ENCODE data around the gene RPAP3.

Gene RPAP3

GRCh38 chr12:47709237-47709636 lies 3.4 kb upstream of the RPAP3 start:
- no peak overlapping the region for H3K27ac ChIP-seq
- no peak for TF ChIP-seq CTCF (IDR thresholded peaks at IDR 0.05)
- H3K4me2 ChIP-seq (ENCODE audit: low read length): no peak overlapping the region
- no peaks in the 10 kb centered on the region for H3K27me3 ChIP-seq (ENCODE audit: control insufficient read depth, insufficient read depth, low read length)
- no peaks in the 10 kb centered on the region for H3K4me1 ChIP-seq
- no peaks in the 10 kb centered on the region for H3K36me3 ChIP-seq (ENCODE audit: control insufficient read depth, insufficient read depth, low read length)
- no peak overlapping the region for H3K4me3 ChIP-seq (ENCODE audit: low read depth, low read length)
- peaks cover 11% of the 10 kb centered on the region for H3K79me2 ChIP-seq
- no peaks in the 10 kb centered on the region for H3K9me3 ChIP-seq (ENCODE audit: control insufficient read depth, low read length)
- H3K9ac ChIP-seq: no peak overlapping the region
- H2AFZ ChIP-seq: no peak overlapping the region

GRCh38 chr12:47707905-47708543 lies 2.2 kb upstream of the RPAP3 start:
- TF ChIP-seq CTCF (IDR thresholded peaks at IDR 0.05): no peak
- no peak overlapping the region for H3K4me2 ChIP-seq (ENCODE audit: low read length)
- no peak overlapping the region for H3K27ac ChIP-seq
- H3K27me3 ChIP-seq (ENCODE audit: control insufficient read depth, insufficient read depth, low read length): no peaks in the 10 kb centered on the region
- no peaks in the 10 kb centered on the region for H3K36me3 ChIP-seq (ENCODE audit: control insufficient read depth, insufficient read depth, low read length)
- no peaks in the 10 kb centered on the region for H3K4me1 ChIP-seq
- H3K4me3 ChIP-seq (ENCODE audit: low read depth, low read length): no peak overlapping the region
- no peak overlapping the region for H2AFZ ChIP-seq
- no peaks in the 10 kb centered on the region for H3K9me3 ChIP-seq (ENCODE audit: control insufficient read depth, low read length)
- H3K9ac ChIP-seq: no peak overlapping the region
- H3K79me2 ChIP-seq: peaks cover 11% of the 10 kb centered on the region

- Histone ChIP-seq H3K4me3 (ENCODE audit: low read depth, low read length) (no peak overlapping the region), H3K27ac (no peak overlapping the region), H3K4me2 (ENCODE audit: low read length) (no peak overlapping the region), H3K9me3 (ENCODE audit: control insufficient read depth, low read length) (no peaks in the 10 kb centered on the region), H3K4me1 (no peaks in the 10 kb centered on the region), H3K27me3 (ENCODE audit: control insufficient read depth, insufficient read depth, low read length) (no peaks in the 10 kb centered on the region), H3K79me2 (peaks cover 11% of the 10 kb centered on the region), H2AFZ (no peak overlapping the region), H3K36me3 (ENCODE audit: control insufficient read depth, insufficient read depth, low read length) (no peaks in the 10 kb centered on the region), H3K9ac (no peak overlapping the region)
- no peak for TF ChIP-seq CTCF (IDR thresholded peaks at IDR 0.05)
These were observed 1.5 kb upstream of the RPAP3 start for GRCh38 chr12:47707355-47707754.

- Histone ChIP-seq H2AFZ (peak overlapping the region; percentile 97), H3K27me3 (ENCODE audit: control insufficient read depth, insufficient read depth, low read length) (no peaks in the 10 kb centered on the region), H3K4me2 (ENCODE audit: low read length) (peak overlapping the region; percentile 84), H3K36me3 (ENCODE audit: control insufficient read depth, insufficient read depth, low read length) (no peaks in the 10 kb centered on the region), H3K9me3 (ENCODE audit: control insufficient read depth, low read length) (no peaks in the 10 kb centered on the region), H3K27ac (no peak overlapping the region), H3K79me2 (peaks cover 11% of the 10 kb centered on the region), H3K4me3 (ENCODE audit: low read depth, low read length) (peak overlapping the region; percentile 97), H3K9ac (no peak overlapping the region), H3K4me1 (no peaks in the 10 kb centered on the region)
- TF ChIP-seq CTCF (IDR thresholded peaks at IDR 0.05): no peak
These were observed 633 bp downstream of the RPAP3 start for GRCh38 chr12:47705229-47705565.

DNA sequence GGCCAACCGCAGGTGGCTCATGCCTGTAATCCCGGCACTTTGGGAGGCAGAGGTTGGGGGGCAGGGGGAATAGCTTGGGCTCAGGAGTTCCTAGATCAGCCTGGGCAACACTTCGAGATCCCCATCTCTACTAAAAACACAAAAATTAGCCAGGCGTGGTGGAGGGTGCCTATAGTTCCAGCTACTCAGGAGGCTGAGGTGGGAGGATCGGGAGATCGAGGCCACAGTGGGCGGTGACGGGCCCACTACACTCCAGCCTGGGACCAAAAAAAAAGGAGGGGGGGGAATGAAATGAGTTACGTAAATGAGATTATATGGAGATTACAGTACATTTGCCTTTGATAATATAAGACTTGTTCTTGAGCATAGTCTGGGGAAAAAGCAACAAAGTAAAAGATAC lies 1.1 kb downstream of the RPAP3 start:
- no peak overlapping the region for H3K27ac ChIP-seq
- H3K4me2 ChIP-seq (ENCODE audit: low read length): peak overlapping the region; percentile 84
- H2AFZ ChIP-seq: no peak overlapping the region
- H3K9me3 ChIP-seq (ENCODE audit: control insufficient read depth, low read length): no peaks in the 10 kb centered on the region
- H3K27me3 ChIP-seq (ENCODE audit: control insufficient read depth, insufficient read depth, low read length): no peaks in the 10 kb centered on the region
- no peaks in the 10 kb centered on the region for H3K36me3 ChIP-seq (ENCODE audit: control insufficient read depth, insufficient read depth, low read length)
- peak overlapping the region; percentile 97 for H3K4me3 ChIP-seq (ENCODE audit: low read depth, low read length)
- H3K4me1 ChIP-seq: no peaks in the 10 kb centered on the region
- TF ChIP-seq CTCF (IDR thresholded peaks at IDR 0.05): no peak
- H3K9ac ChIP-seq: no peak overlapping the region
- H3K79me2 ChIP-seq: peaks cover 11% of the 10 kb centered on the region
